Measurements from ENCODE around the gene PKHD1. TPM values are rescaled to one million over a fixed set of nuclear protein-coding genes. Genes with fewer than 3 reads are reported as not detected.

Gene PKHD1
- total RNA-seq, 1 experiment from 2014 or later: under 0.01 TPM

DNA sequence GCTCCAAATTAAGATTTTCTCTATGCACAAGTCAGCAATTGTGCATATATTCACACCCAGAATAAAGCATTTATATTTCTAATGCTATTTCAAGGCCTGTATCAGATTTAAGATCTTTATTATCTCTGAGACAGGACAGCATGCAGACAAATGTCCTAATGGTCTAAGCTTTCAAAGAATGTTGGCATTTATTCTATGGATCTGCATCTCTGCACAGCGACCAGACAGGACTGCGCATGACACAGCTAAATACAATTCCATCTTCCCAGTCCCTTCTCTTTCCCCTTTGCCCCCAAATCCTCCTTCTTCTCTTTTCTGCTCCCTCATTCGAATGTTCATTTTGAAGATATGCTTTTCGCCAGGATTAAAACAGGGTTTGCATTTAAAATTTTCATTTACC, 478.5 kb downstream of the PKHD1 start:
- Histone ChIP-seq H3K9me3 (replicated peaks) (no peaks in the 10 kb centered on the region), H3K27me3 (replicated peaks) (no peaks in the 10 kb centered on the region), H3K4me3 (no peak overlapping the region), H3K4me1 (replicated peaks) (no peaks in the 10 kb centered on the region), H3K36me3 (no peaks in the 10 kb centered on the region), H3K27ac (no peak overlapping the region)
- DNase-seq (ENCODE audit: low read depth in 1 of 2, low spot score in 2 of 2): no peak

DNA sequence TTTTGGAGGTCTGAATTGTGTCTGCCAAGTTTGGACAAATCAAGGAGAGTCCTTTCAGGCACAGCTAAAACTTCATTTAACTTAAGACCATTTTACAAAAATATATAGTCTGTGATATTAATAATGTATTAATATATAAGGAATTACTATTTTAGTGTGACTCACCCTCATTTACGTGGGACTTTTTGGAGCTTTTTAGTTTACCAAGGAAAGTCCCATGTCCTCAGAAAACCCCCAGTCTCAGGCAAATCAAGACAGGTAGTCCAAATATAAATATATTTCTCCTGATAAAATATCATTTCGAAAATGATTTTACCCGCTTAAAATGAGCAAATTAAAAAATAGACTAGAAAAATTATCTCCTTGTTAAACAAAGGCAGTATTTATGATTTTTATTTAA, 479.0 kb downstream of the PKHD1 start:
- no peak for DNase-seq (ENCODE audit: low read depth in 1 of 2, low spot score in 2 of 2)
- Histone ChIP-seq H3K9me3 (replicated peaks) (no peaks in the 10 kb centered on the region), H3K27me3 (replicated peaks) (no peaks in the 10 kb centered on the region), H3K4me3 (no peak overlapping the region), H3K4me1 (replicated peaks) (no peaks in the 10 kb centered on the region), H3K36me3 (no peaks in the 10 kb centered on the region), H3K27ac (no peak overlapping the region)

DNA sequence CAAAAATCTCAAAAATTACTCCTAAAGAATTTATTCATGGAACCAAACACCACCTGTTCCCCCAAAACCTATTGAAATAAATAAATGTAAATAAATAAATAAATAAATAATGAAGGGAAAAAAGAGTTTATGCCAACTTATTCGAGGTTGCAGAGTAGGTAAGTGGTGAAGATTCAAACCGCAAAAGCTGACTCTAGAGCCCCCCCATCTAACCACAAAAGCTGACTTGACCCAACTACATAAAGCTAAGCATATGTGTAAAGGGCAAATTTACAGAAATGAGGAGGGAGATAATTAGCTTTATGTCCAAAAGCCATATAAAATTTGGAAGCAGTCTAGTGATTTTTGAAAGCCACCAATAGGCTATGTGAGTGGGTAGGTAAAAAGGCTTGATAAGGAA, 486.9 kb downstream of the PKHD1 start:
- H3K9me3 ChIP-seq (replicated peaks): no peaks in the 10 kb centered on the region
- no peak for DNase-seq (ENCODE audit: low read depth in 1 of 2, low spot score in 2 of 2)
- no peaks in the 10 kb centered on the region for H3K27me3 ChIP-seq (replicated peaks)
- no peak overlapping the region for H3K27ac ChIP-seq
- no peaks in the 10 kb centered on the region for H3K4me1 ChIP-seq (replicated peaks)
- H3K36me3 ChIP-seq: no peaks in the 10 kb centered on the region
- no peak overlapping the region for H3K4me3 ChIP-seq

DNA sequence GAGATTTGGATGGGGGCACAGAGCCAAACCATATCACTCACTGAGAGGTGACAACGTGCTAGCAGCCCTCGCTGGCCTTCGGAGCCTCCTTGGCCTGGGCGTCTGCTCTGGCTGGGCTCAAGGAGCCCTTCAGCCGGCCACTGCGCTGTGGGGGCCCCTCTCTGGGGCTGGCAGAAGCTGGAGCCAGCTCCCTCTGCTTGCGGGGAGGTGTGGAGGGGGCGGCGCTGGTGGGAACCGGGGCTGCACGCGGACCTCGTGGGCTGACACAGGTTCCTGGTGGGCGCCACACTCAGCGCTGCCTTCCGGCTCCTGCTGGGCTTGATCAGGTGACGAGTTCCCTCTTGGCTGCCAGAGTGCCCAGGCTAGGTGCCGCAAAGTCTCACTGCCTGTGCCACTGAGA, 489.2 kb downstream of the PKHD1 start:
- Histone ChIP-seq H3K27ac (no peak overlapping the region), H3K27me3 (replicated peaks) (0 out of 2 replicates have a peak, but pooled peaks cover 4% of the 10 kb centered on the region), H3K9me3 (replicated peaks) (no peaks in the 10 kb centered on the region), H3K4me1 (replicated peaks) (no peaks in the 10 kb centered on the region), H3K36me3 (no peaks in the 10 kb centered on the region), H3K4me3 (no peak overlapping the region)
- no peak for DNase-seq (ENCODE audit: low read depth in 1 of 2, low spot score in 2 of 2)

DNA sequence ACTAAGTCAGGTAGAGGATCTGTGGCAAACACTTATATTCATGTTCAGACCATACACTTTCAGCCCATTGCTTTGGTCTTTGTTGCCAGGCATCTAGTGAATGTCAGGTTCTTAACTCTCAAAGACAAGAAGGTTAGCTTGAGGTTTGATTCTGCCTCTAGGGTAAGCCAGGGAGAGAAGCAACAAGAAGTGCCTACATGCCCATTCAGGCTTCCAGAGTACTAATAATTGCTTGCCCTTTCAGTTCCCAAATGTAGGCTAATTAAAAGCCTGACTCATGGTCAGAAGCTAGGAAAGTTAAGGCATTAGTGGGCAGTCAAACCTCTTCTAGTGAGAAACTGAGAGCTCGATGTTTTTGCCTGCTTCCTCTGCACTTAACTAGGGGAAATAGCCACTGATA, 492.4 kb downstream of the PKHD1 start:
- Histone ChIP-seq H3K9me3 (replicated peaks) (no peaks in the 10 kb centered on the region), H3K36me3 (no peaks in the 10 kb centered on the region), H3K4me3 (no peak overlapping the region), H3K4me1 (replicated peaks) (no peaks in the 10 kb centered on the region), H3K27ac (no peak overlapping the region), H3K27me3 (replicated peaks) (0 out of 2 replicates have a peak, but pooled peaks cover 4% of the 10 kb centered on the region)
- DNase-seq (ENCODE audit: low read depth in 1 of 2, low spot score in 2 of 2): no peak

DNA sequence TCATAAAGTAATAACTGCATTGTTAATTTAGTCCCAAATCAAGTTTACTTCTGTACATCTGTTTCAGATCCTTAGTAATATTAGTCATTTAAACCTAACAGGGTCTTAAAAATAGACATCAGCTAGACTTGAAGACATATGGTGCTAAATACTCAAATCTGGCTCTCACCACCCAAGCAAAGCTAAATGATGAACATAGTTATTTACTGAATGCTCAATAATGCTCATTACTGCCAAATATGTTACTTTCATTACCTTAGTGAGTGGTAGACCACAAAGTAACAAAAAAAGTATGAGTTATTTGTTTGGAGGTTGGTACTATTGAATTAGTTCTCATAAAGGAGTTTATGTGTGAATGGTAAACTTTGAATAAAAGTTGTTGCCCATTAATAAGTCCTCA, 502.1 kb downstream of the PKHD1 start:
- H3K36me3 ChIP-seq: no peaks in the 10 kb centered on the region
- H3K4me1 ChIP-seq (replicated peaks): no peaks in the 10 kb centered on the region
- H3K9me3 ChIP-seq (replicated peaks): no peaks in the 10 kb centered on the region
- no peak overlapping the region for H3K27ac ChIP-seq
- no peak for DNase-seq (ENCODE audit: low read depth in 1 of 2, low spot score in 2 of 2)
- H3K27me3 ChIP-seq (replicated peaks): no peaks in the 10 kb centered on the region
- H3K4me3 ChIP-seq: no peak overlapping the region

DNA sequence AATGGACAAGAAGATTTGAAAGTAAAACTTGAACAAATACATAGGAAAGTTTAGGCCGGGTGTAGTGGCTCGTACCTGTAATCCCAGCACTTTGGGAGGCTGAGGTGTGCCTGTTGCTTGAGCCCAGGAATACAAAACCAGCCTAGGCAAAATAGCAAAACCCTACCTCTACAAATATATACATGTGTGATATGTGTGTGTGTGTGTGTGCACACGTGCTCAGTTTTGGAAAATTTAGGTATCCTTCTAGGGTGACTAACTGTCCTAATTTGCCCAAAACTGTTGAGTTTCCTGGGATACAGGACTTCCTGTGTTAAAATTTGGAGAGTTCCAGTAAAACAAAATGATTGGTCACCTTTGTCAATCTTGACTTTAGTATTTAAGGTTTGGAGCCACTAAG, 503.2 kb downstream of the PKHD1 start:
- no peaks in the 10 kb centered on the region for H3K27me3 ChIP-seq (replicated peaks)
- DNase-seq (ENCODE audit: low read depth in 1 of 2, low spot score in 2 of 2): no peak

DNA sequence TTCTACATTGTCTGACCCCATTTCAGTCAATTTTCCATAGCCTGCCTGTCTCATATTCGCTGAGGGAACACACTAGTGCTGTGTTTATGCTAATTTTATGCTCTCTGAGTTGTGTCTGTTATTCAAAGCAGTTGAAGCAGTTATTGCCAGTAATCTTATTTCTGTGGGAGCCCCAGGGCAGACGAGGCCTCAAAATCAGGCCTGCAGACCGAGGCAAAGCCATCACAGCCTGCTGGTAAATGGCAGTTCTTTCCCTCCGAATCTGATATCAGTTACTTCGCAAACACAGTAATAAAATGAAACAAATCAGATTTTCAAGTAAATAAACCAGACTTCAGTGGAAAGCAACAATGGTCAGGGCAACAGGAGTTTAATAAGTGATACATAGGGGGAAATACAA, 508.4 kb downstream of the PKHD1 start:
- no peaks in the 10 kb centered on the region for H3K27me3 ChIP-seq (replicated peaks)
- H3K36me3 ChIP-seq: no peaks in the 10 kb centered on the region
- H3K9me3 ChIP-seq (replicated peaks): no peaks in the 10 kb centered on the region
- no peaks in the 10 kb centered on the region for H3K4me1 ChIP-seq (replicated peaks)
- H3K4me3 ChIP-seq: no peak overlapping the region
- no peak overlapping the region for H3K27ac ChIP-seq
- DNase-seq (ENCODE audit: low read depth in 1 of 2, low spot score in 2 of 2): no peak

More for the DNA sequence above, 503.2 kb downstream of the PKHD1 start:
- no peaks in the 10 kb centered on the region for H3K4me1 ChIP-seq (replicated peaks)
- no peak overlapping the region for H3K27ac ChIP-seq
- no peaks in the 10 kb centered on the region for H3K36me3 ChIP-seq
- H3K9me3 ChIP-seq (replicated peaks): no peaks in the 10 kb centered on the region
- no peak overlapping the region for H3K4me3 ChIP-seq

DNA sequence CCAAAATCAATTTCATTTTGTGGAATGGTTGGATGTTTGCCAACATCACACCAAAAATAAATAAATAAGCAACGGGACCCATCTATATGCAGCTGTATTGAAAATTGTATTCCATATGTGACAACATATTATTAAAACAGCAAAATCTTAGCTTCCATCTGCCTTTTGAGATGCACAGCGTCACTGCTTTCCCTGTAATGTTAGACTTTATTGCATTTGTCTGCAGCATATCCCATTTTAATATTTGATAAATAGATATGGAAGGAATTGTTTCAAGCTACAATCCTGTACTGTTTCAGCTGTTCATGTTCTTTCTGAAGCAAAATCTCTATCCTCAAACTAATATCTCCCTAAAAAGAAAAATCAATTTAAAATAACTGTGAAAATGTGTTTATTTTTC, 509.1 kb downstream of the PKHD1 start:
- H3K36me3 ChIP-seq: no peaks in the 10 kb centered on the region
- no peak overlapping the region for H3K27ac ChIP-seq
- no peaks in the 10 kb centered on the region for H3K4me1 ChIP-seq (replicated peaks)
- H3K9me3 ChIP-seq (replicated peaks): no peaks in the 10 kb centered on the region
- no peaks in the 10 kb centered on the region for H3K27me3 ChIP-seq (replicated peaks)
- H3K4me3 ChIP-seq: no peak overlapping the region
- DNase-seq (ENCODE audit: low read depth in 1 of 2, low spot score in 2 of 2): no peak

DNA sequence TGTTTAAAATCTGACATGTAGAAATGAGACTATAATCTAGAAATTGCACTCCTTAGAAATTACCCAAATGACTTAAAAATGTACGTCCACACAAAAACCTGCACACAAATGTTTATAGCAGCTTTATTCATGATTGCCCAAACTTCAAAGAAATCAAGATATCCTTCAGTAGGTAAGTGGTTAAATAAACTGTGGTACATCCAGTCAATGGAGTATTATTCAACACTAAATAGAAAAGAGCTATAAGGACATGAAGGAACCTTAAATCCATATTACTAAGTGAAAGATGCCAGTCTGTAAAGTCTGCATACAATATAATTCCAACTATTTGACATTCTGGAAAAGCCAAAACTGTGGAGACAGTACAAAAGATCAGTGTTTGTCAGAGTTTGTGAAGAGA, 513.4 kb downstream of the PKHD1 start:
- Histone ChIP-seq H3K4me1 (replicated peaks) (no peaks in the 10 kb centered on the region), H3K9me3 (replicated peaks) (no peaks in the 10 kb centered on the region), H3K4me3 (no peak overlapping the region), H3K27me3 (replicated peaks) (no peaks in the 10 kb centered on the region), H3K27ac (no peak overlapping the region), H3K36me3 (no peaks in the 10 kb centered on the region)
- no peak for DNase-seq (ENCODE audit: low read depth in 1 of 2, low spot score in 2 of 2)

DNA sequence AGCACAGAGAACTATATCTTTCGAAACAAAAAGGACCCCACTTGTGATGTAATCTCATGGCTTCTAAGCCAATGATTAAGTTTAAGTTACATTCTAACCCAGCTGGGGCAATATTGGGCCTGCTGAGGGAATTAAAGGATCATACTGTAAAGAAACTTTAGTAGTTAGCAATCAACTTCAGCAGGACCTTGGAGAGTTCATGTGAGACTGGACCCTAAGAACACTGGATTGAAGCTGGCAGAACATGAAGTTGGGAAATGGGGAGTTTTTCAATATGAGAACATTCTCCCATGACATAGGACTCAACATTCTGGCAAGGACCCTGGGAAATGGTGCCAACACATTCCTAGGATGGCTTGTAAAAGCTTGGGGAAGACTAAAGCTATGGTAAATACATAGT, 516.2 kb downstream of the PKHD1 start:
- no peaks in the 10 kb centered on the region for H3K27me3 ChIP-seq (replicated peaks)
- H3K4me3 ChIP-seq: no peak overlapping the region
- no peaks in the 10 kb centered on the region for H3K4me1 ChIP-seq (replicated peaks)
- DNase-seq (ENCODE audit: low read depth in 1 of 2, low spot score in 2 of 2): no peak
- H3K9me3 ChIP-seq (replicated peaks): no peaks in the 10 kb centered on the region
- no peaks in the 10 kb centered on the region for H3K36me3 ChIP-seq
- no peak overlapping the region for H3K27ac ChIP-seq

DNA sequence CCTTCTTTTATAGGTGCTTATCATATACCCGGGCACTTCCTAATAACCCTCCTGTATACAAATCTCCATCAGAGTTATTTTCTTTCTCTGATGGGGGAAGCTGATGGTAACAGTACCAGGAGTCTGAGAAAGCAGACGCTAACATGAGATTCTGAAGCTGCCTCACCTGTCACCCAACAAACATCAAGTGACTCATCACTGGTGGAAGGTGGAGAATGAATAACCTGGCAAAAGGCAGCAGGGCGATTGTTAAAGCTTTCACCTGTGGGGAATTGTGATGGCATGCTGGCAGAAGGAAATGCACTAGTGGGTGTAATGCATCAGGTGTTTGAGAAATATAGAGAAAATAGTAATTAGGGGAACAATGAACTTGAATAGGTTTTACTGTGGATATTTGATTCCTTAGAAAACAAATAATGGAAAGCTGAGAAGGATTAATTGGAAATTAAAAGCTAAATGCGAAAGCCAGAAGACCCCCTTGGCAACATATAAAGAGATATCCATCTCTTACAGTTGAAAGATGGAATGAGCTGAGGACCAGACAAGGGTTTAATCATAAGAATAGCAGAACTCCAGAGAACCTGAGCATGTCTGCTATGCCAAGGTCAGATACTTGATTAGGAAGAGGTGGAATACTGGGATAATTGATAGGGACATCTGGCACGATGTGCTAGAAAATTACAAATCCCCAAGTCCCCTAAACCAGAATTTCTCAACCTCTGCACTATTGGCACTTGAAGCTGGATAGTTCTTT, 517.1 kb downstream of the PKHD1 start:
- no peaks in the 10 kb centered on the region for H3K4me1 ChIP-seq (replicated peaks)

DNA sequence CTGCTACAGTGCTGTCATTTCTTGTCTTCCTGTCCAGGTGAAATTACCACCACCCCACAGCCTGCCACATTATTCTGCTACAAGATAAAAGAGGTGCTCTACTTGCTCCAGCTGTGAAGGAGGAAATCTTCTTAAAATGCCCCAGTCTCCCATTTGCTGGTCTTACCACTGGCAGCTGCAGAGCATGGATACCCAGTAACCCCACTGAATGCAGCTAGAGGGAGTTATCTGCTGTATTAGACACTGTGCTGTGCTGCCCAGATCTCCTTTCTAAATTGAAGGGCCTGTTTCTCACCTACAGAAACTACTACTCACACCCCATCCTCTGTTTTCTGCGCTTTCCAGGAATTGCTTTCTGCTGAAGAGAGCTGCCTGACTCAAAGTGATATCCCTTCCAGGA, 517.8 kb downstream of the PKHD1 start:
- Histone ChIP-seq H3K4me1 (replicated peaks) (no peaks in the 10 kb centered on the region), H3K36me3 (no peaks in the 10 kb centered on the region), H3K27me3 (replicated peaks) (no peaks in the 10 kb centered on the region), H3K4me3 (no peak overlapping the region), H3K9me3 (replicated peaks) (no peaks in the 10 kb centered on the region), H3K27ac (no peak overlapping the region)
- DNase-seq (ENCODE audit: low read depth in 1 of 2, low spot score in 2 of 2): no peak

More for the DNA sequence above, 517.1 kb downstream of the PKHD1 start:
- DNase-seq (ENCODE audit: low read depth in 1 of 2, low spot score in 2 of 2): no peak
- Histone ChIP-seq H3K4me3 (no peak overlapping the region), H3K9me3 (replicated peaks) (no peaks in the 10 kb centered on the region), H3K36me3 (no peaks in the 10 kb centered on the region), H3K27me3 (replicated peaks) (no peaks in the 10 kb centered on the region), H3K27ac (no peak overlapping the region)

DNA sequence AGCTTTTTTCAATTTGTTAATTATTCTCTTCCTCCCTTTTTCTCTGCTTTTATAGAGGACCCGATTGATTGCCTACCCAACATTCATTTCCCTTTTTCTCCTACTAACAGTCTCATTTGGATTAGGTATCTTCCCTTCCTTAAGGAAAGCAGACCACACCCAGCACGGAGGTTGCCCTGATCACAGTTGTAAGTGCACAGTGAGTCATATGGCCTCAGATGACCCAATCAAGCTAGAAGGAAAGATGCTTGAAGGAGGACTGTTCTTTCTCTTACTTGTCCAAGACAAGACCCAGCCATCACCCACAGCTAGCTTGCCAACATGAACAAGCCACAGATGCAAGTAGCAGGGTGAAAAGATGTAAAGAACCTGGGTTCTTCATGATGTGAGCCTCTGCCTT, 518.6 kb downstream of the PKHD1 start:
- Histone ChIP-seq H3K27ac (no peak overlapping the region), H3K9me3 (replicated peaks) (no peaks in the 10 kb centered on the region), H3K4me3 (no peak overlapping the region), H3K27me3 (replicated peaks) (no peaks in the 10 kb centered on the region), H3K4me1 (replicated peaks) (no peaks in the 10 kb centered on the region), H3K36me3 (no peaks in the 10 kb centered on the region)
- DNase-seq (ENCODE audit: low read depth in 1 of 2, low spot score in 2 of 2): no peak

DNA sequence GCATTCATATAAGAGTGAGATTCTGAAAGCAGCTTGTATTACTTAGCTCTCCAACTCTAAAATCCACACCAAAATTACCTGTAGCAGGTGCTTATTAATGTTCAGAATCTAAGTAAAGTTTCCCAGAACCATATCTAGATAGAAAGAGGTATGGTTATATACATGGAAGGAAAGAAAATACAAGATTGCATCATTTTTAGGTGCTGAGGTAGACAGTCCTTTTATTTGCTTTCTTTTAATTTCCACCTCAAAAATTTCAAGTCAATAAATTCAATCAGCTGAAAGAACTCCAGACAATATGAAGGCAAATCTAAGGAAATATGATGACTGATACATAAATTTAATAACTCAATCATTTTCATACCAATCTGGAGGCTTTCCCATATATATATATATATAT, 521.9 kb downstream of the PKHD1 start:
- H3K4me1 ChIP-seq (replicated peaks): no peaks in the 10 kb centered on the region
- H3K27ac ChIP-seq: no peak overlapping the region
- DNase-seq (ENCODE audit: low read depth in 1 of 2, low spot score in 2 of 2): no peak
- H3K27me3 ChIP-seq (replicated peaks): no peaks in the 10 kb centered on the region
- H3K9me3 ChIP-seq (replicated peaks): no peaks in the 10 kb centered on the region
- no peaks in the 10 kb centered on the region for H3K36me3 ChIP-seq
- H3K4me3 ChIP-seq: no peak overlapping the region

Measured in SJSA1 (cell line).